SIG-M5 treated with dmso at 0.1 percent for 504 hours (cell line): ENCODE measurements around the gene ADGRF1.
"Not testable (repeated sequence)": the region's sequence is repeated elsewhere in the genome, so short reads cannot be mapped to it uniquely, and the experiment has no call there.

Experiments
- DNase-seq: peaks from one replicate; lab custom pipeline; 2025; ENCODE audit not compliant: unreplicated experiment; lab: John Stamatoyannopoulos, UW

The ADGRF1 gene

GRCh38 chr6:47023573-47023972 lies 18.6 kb downstream of the ADGRF1 start:
- DNase-seq = no peak

GRCh38 chr6:47022191-47022590 lies 19.9 kb downstream of the ADGRF1 start:
- DNase-seq = no peak

GRCh38 chr6:47019941-47020340 lies 22.2 kb downstream of the ADGRF1 start:
- no peak for DNase-seq

- DNase-seq = no peak
These were observed 25.2 kb downstream of the ADGRF1 start for GRCh38 chr6:47016909-47017308.

DNA sequence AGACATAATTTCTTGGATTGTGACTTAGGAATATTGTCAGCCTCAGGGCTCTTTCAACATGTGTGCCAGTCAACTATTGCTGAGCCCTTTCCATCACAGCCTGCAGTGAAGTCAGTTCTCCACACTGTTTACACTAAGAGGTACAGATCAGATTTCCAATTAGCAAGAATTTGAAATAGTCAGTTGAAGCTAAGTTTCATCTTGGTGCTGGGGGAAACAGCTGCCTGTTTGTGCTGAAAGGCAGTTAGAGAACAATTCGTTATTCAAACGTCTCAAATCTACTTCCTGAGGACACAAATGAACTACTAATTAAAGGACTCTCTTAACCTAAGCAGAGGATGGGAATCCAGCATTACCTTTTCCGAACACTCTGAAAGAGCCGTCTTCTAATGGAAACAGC lies 25.9 kb downstream of the ADGRF1 start:
- DNase-seq = no peak

DNA sequence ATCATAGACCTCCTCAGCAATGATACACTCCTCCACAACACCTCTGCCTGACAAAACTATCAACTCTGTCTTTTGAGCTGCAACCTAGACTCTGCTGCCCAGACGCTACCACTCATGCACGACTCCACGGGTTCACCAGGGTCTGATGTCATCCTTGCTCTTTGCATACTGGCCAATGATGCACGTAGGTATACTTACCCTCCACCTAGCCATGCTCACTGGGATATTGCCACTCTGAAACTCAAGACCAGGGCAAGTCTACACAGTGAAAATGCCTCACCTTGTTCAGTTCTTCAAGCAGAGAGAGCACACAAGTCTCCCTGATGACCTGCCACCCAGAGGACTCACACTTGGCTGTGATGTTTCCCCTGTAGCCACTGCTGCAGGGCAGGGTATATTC lies 27.7 kb downstream of the ADGRF1 start:
- no peak for DNase-seq

DNA sequence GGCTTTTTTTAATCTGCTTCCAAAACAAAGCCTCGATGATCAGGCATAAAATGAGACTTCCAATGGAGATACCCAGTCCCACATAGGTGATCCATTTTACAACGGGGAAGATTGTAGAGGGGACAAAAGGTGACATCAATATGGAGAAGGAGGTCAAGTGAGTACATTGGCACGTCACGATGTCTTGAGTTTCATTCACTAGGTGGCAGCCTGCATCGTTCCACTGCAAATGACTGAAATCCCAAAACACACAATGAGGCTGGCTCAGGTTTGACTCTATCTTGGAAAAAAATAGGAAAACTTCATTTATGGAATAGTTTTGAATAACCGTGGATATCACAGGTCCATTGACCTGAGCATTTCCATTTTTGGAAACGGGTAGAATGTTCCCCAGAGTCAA lies 32.5 kb downstream of the ADGRF1 start:
- DNase-seq = no peak

- no peak for DNase-seq
These were observed 33.8 kb downstream of the ADGRF1 start for GRCh38 chr6:47008397-47008763.

- no peak for DNase-seq
These were observed 34.3 kb downstream of the ADGRF1 start for GRCh38 chr6:47007657-47008396.

- no peak for DNase-seq
These were observed 36.6 kb downstream of the ADGRF1 start for GRCh38 chr6:47005486-47005885.

DNA sequence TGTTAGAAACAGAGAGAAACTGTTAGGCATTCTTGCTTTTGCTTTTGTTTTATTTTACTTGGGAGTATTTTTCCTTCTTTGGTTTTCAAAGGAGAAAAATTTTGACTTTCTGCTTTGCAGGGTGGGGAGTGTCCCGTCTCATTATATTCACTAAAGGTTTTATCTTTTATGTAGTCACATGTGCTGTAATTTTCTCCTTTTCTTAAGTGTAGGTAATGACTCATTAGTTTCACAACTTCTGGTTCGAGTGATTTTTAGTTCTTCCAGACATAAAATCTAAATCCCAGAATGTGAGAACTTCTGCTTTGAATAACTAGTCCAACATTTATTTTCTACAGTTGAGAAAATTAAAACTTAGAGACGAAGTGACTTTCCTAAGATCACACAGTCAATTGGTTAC lies 37.7 kb downstream of the ADGRF1 start:
- DNase-seq = no peak

GRCh38 chr6:47000842-47001241 lies 41.3 kb downstream of the ADGRF1 start:
- no peak for DNase-seq

DNA sequence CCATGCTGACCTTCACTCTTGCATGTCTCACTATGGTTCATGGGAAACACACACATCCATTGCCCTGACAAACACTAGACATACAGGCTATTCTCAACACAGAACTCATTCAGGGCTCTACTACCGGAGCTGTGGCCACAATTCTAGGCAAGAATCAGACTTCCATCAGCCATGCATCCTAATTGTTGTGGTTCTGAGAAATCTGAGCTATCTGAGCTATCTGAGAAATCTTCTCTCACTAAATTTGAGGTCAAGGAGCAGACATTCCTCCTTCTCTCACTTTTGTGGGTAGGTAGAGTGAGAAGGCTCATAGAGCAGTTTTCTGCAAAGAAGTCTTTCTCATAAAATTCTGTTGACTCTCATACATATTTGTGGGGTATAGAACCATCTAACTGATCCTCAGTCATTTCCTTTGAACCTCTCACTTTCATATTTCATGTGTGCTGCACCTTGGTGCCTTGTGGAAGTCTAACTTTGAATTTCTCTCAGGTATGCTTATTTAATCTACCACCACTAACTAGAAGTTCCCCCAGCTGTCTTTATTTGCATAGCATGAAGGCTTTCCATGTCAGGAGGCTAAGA lies 43.6 kb downstream of the ADGRF1 start:
- DNase-seq = no peak

GRCh38 chr6:46997646-46998045 lies 44.5 kb downstream of the ADGRF1 start:
- no peak for DNase-seq

GRCh38 chr6:46996860-46997641 lies 45.1 kb downstream of the ADGRF1 start:
- no peak for DNase-seq

DNA sequence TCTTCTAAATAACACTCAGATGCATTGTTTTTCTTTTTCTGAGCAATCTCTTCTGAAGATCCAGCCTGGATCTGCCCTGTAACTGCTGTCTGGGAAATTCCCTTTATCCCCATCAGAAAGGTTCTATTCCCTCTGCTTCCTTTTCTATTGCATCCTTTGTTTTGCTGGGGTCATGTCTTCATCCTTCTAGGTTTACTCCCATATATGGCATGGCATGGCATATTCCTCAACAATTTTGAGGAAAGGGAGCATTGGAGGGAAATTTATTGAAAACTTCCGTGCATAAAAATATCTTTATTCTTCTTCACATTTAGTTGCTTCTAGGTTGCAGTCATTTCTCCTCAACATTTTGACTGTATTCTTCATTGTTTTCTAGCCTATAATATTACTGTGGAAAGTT lies 47.2 kb downstream of the ADGRF1 start:
- no peak for DNase-seq

- no peak for DNase-seq
These were observed 48.3 kb downstream of the ADGRF1 start for GRCh38 chr6:46993846-46994245.

DNA sequence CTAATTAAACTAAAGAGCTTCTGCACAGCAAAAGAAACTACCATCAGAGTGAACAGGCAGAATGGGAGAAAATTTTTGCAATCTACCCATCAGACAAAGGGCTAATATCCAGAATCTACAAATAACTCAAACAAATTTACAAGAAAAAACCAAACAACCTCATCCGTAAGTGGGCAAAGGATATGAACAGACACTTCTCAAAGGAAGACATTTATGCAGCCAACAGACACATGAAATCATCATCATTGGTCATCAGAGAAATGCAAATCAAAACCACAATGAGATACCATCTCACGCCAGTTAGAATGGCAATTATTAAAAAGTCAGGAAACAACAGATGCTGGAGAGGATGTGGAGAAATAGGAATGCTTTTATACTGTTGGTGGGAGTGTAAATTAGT lies 49.7 kb downstream of the ADGRF1 start:
- not testable (repeated sequence) for DNase-seq

GRCh38 chr6:46990818-46991510 lies 51.2 kb downstream of the ADGRF1 start:
- peak; percentile 42 for DNase-seq

GRCh38 chr6:46990031-46990644 lies 52.0 kb downstream of the ADGRF1 start:
- DNase-seq = no peak

GRCh38 chr6:46989398-46989797 lies 52.7 kb downstream of the ADGRF1 start:
- DNase-seq = no peak
